HL-60/S4 treated with retinoic acid at 250 ng/mL for 4 days and 3 days (cell line): ENCODE measurements around the gene S100A12.

Experiments used
- in situ Hi-C: fragments of 300-500 bp; cut with MboI; formaldehyde crosslinking; loops from 2 replicates; pipeline ENCODE4 v1.7.0; 2022; ENCODE audit warnings: low sequenced_read_pairs

The S100A12 gene

DNA sequence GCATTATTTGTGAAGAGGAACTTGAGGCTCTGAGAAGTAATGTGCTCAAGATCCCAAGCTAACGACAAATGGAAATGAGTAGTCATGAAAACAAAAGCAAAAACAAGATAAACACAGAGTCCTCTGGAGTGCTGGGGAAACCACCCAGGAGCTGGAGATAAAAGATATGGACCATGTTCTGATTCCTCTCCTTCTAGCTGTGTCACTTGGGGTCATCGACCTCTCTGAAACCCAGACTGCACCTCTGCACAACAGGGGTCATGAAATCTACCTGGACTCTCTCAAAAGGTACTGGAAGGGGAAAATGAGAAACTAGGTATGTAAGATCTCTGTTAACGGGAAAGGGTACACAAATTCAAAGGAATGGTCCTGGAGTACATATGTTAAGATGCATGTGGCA lies 33.2 kb downstream of the S100A12 start:
- in situ Hi-C loops: no loop called here

DNA sequence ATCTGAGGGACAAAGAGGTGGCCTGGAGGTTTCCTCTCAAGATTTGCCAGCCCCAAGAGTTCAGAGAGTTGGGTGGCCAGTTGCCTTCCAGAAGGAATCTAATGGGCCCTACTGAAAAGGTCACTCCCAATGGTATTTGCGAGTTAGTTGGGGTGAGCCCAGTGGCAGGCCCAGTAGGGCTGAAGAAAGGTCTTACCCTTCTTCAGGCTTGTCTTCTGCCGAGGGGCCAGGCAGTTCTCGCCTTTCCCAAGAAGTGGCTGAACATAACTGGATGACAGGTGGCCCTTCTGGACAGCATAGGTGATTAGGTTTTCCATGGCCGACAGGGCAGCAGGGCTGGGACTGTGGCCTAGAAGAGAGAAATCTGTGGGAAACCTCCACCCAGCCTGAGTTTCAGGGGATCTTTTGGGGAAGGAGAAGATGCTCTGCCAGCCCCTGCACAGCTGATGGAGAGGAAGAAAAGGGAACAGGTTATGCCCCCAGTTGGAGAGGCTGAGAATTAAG lies 33.9 kb downstream of the S100A12 start:
- in situ Hi-C loops: no loop called here

DNA sequence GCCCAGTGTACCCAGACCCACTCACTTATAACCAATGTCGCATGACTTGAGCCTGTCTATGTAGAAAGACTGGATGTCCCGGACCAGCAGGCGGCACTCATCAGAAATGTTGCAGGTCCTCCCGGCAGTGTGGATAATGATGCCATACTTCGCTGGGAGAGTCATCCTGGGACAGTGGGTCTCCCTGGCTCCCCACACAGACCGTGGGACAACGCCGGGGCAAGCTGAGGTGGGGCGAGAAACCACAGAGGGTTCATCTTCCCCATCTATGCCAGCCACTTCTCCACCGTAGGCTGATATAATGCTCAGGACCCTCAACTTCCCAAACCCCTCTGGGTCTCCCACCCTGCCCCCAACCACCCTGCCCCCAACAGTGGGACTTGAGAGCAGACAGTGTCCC lies 35.1 kb downstream of the S100A12 start:
- in situ Hi-C loops: no loop called here

DNA sequence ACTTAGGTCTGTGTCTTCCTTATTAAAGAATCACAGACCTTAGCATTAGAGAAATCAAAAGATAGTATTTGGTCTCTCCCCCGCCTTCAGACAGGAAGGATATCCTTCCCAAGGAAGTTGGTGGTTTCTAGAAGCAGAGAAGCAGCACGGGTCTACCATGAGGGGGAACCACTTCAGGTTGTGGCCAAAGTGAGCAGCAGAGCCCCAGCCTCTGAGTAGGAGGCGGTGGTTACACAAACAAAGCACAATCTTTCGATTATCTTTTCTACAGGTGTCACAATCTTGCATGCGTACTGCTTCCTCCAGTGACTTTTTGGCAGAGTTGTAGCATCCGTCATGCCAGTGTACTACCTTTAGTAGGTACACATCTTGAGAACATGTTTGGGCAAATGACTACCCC lies 35.6 kb downstream of the S100A12 start:
- in situ Hi-C loops: no loop called here

DNA sequence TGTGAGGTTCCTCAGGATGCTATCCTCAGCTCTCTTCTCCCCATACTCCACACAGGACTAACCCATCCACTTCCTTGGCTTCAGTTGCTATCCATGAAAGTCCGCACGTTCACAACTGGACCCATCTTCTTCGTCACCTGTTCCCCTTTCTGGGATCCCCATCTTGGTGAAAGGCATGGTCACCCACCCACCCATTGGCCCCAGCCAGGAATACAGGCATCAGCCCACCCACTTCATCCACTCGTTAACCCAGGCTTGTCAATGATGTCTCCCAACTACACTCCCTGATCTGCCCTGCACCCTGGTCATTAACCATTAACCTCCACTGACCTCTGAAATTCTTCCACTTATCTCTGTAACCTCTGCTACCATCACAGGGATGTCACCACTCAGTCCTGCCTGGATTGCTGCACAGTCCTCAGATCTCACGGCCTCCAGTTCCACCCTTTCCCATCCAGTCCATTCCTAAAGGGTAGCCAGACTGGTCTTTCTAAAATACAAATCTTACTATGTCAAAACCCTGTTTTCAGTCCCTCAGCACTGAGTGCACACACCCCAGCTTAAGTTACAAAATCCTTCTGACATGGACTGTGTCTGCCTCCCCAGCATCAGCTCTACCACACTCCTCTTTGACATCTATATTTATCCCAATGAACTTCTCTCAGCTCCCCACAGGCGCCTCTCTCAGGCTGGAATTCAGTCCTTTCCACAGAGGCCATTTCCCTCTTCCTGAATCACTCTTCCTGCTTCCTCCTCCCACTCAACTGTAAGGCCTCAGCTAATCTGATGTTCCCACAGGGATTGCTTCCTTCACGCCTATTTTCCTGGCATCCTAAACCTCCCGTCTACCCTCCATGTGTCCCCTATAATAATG lies 37.2 kb downstream of the S100A12 start:
- in situ Hi-C loops: no loop called here

DNA sequence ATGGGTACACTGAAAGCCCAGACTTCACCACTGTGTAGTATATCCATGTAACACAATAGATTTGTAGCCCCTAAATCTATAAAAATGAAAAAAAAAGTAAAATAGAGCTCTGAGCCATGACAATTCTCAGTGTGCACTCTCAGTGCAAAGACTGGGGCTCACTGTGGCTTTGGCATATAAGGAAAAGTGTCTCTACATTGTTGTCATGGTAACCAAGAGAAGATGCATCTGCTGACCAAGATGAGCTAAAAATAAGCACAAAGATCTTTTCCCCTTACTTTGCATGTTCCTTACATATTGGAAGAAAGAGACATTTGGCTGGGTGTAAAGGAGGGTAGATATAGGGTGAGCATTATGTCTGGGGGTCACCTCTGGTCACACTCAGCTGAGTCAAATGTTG lies 38.8 kb downstream of the S100A12 start:
- in situ Hi-C loops: no loop called here

DNA sequence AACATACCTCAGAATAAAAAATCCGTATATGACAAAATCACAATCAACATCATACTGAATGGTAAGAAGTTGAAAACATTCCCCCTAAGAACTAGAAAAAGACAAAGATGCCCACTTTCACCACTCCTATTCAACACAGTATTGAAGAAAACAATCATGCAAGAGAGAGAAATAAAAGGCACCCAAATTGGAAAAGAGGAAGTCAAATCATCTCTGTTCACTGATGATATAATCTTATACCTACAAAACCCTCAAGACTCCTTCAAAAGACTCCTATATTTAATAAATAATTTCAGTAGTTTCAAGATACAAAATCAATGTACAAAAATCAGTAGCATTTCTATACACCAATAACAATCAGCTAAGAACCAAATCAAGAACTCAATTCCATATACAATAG lies 41.5 kb downstream of the S100A12 start:
- in situ Hi-C loops: no loop called here

DNA sequence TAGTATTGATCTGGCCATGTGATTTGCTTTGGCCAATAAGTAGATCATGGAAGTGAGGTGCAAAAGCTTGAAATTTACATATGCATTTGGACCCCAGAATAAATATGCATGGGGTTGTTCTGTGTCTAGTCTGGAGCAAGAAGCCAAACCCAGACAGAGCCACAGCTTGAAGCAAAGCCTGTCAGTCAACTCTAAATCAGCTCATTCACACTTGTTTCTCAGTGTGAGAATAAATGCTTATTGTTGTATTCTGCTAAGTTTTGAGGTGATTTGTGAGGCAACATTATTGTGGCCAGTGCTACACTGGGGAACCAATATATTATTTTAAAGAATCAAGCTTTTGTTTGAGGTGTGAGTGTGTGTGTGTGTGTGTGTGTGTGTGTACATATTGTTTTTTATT lies 50.5 kb downstream of the S100A12 start:
- in situ Hi-C loops: no loop called here
